ENCODE measurements around the gene SCFD2. TPM values are rescaled to one million over a fixed set of nuclear protein-coding genes. Genes with fewer than 3 reads are reported as not detected.
A peak's percentile ranks its signal among the peaks of the same experiment; 100 is the strongest.

Gene SCFD2
- total RNA-seq, 1 experiment from 2014 or later = 12.4 TPM

GRCh38 chr4:53121264-53121865 is 244.5 kb downstream of the SCFD2 start:
- no peak for ATAC-seq
- Mint-ChIP-seq H3K27ac (no peak overlapping the region; the same call in none of the 2 replicates), H3K4me3 (no peak overlapping the region), H3K36me3 (no peaks in the 10 kb centered on the region), H3K27me3 (ENCODE audit: low read depth) (no peaks in the 10 kb centered on the region), H3K9me3 (no peaks in the 10 kb centered on the region), H3K4me1 (peaks cover 10% of the 10 kb centered on the region)
- TF ChIP-seq, protein P1, sequence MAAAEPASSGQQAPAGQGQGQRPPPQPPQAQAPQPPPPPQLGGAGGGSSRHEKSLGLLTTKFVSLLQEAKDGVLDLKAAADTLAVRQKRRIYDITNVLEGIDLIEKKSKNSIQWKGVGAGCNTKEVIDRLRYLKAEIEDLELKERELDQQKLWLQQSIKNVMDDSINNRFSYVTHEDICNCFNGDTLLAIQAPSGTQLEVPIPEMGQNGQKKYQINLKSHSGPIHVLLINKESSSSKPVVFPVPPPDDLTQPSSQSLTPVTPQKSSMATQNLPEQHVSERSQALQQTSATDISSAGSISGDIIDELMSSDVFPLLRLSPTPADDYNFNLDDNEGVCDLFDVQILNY (CRISPR knock-in tag; IDR thresholded peaks at IDR 0.05) = no peak
- POLR2A ChIA-PET = no interaction called here
- CTCF ChIA-PET = no interaction called here
- DNase-seq (ENCODE audit: low spot score) = no peak

GRCh38 chr4:53120778-53121177 is 245.1 kb downstream of the SCFD2 start:
- DNase-seq (ENCODE audit: low spot score) = no peak
- no peak overlapping the region for H3K4me3 Mint-ChIP-seq
- no peaks in the 10 kb centered on the region for H3K9me3 Mint-ChIP-seq
- no peak for ATAC-seq
- ChIA-PET POLR2A (no interaction called here), CTCF (no interaction called here)
- no peaks in the 10 kb centered on the region for H3K27me3 Mint-ChIP-seq (ENCODE audit: low read depth)
- H3K36me3 Mint-ChIP-seq = no peaks in the 10 kb centered on the region
- H3K4me1 Mint-ChIP-seq = peaks cover 10% of the 10 kb centered on the region
- TF ChIP-seq ETV6 (CRISPR knock-in tag; IDR thresholded peaks at IDR 0.05) (no peak), ZNF232 (CRISPR knock-in tag; IDR thresholded peaks at IDR 0.05) (no peak), MXD4 (CRISPR knock-in tag; IDR thresholded peaks at IDR 0.05; ENCODE audit: borderline replicate concordance) (no peak), TP53 (CRISPR knock-in tag; IDR thresholded peaks at IDR 0.05) (no peak), ZNF138 (CRISPR knock-in tag; conservative IDR thresholded peaks at IDR 0.05) (no peak), IRF1 (CRISPR knock-in tag; IDR thresholded peaks at IDR 0.05) (no peak), TEAD4 (CRISPR knock-in tag; IDR thresholded peaks at IDR 0.05) (no peak), NFATC4 (CRISPR knock-in tag; IDR thresholded peaks at IDR 0.05) (no peak), NR3C1 (CRISPR knock-in tag; conservative IDR thresholded peaks at IDR 0.05; ENCODE audit: low read depth) (no peak), CTCF (IDR thresholded peaks at IDR 0.05) (no peak), RORB (CRISPR knock-in tag; IDR thresholded peaks at IDR 0.05) (no peak), GABPB1 (CRISPR knock-in tag; IDR thresholded peaks at IDR 0.05) (no peak), SMAD3 (CRISPR knock-in tag; IDR thresholded peaks at IDR 0.05; ENCODE audit: borderline replicate concordance) (no peak), RELA (CRISPR knock-in tag; IDR thresholded peaks at IDR 0.05; ENCODE audit: borderline replicate concordance) (no peak)
- H3K27ac Mint-ChIP-seq = peak overlapping the region; percentile 83

DNA sequence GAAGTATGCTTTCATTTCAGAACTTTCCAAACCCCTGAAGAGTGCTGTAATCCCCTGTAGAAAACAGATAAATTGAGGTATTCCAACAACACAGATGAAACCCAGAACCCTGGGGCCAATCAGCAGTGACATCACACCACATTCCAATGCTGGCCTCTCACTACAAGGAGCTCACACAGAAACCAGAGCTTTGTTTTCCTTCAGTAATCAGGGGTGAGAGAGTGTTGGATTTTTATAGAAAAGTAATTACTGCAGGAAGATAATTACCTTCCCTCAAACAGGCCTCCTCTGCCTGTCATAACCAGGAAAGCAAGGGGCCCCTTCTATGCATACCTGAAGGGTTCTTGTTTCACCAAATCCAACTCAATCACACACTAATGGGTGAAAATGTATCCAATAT is 246.2 kb downstream of the SCFD2 start:
- ATAC-seq (peak; percentile 95), DNase-seq (ENCODE audit: low spot score) (peak; percentile 33)
- H3K4me1 Mint-ChIP-seq = peaks cover 10% of the 10 kb centered on the region
- no peak overlapping the region for H3K4me3 Mint-ChIP-seq
- ChIA-PET CTCF (interaction anchor here (0.7 to 1.4 kb wide), 3 partner anchors 104 to 1115 kb away, joined by 3 to 6 read pairs (median 5); no protein-coding TSS in a partner anchor), POLR2A (no interaction called here)
- peak overlapping the region; percentile 94 for H3K27ac Mint-ChIP-seq
- no peaks in the 10 kb centered on the region for H3K9me3 Mint-ChIP-seq
- H3K27me3 Mint-ChIP-seq (ENCODE audit: low read depth) = no peaks in the 10 kb centered on the region
- no peaks in the 10 kb centered on the region for H3K36me3 Mint-ChIP-seq
- TF ChIP-seq NR2C2 (CRISPR knock-in tag; IDR thresholded peaks at IDR 0.05) = no peak
- no peak for TF ChIP-seq CREM (CRISPR knock-in tag; IDR thresholded peaks at IDR 0.05)
- no peak for TF ChIP-seq GRHL2 (CRISPR knock-in tag; IDR thresholded peaks at IDR 0.05; ENCODE audit: insufficient replicate concordance, severe bottlenecking)
- TF ChIP-seq NFE2L1 (CRISPR knock-in tag; IDR thresholded peaks at IDR 0.05) = no peak
- no peak for TF ChIP-seq ZNF396 (CRISPR knock-in tag; IDR thresholded peaks at IDR 0.05; ENCODE audit: borderline replicate concordance)
- TF ChIP-seq MXD4 (CRISPR knock-in tag; IDR thresholded peaks at IDR 0.05; ENCODE audit: borderline replicate concordance) = no peak
- TF ChIP-seq TEAD1 (CRISPR knock-in tag; IDR thresholded peaks at IDR 0.05) = no peak
- no peak for TF ChIP-seq RORB (CRISPR knock-in tag; IDR thresholded peaks at IDR 0.05)
- TF ChIP-seq, protein P2, sequence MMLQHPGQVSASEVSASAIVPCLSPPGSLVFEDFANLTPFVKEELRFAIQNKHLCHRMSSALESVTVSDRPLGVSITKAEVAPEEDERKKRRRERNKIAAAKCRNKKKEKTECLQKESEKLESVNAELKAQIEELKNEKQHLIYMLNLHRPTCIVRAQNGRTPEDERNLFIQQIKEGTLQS (CRISPR knock-in tag; conservative IDR thresholded peaks at IDR 0.05) = no peak
- no peak for TF ChIP-seq TEAD4 (CRISPR knock-in tag; IDR thresholded peaks at IDR 0.05)
- TF ChIP-seq AR (CRISPR knock-in tag; IDR thresholded peaks at IDR 0.05) = no peak
- no peak for TF ChIP-seq ZNF423 (CRISPR knock-in tag; IDR thresholded peaks at IDR 0.05)
- TF ChIP-seq NFATC4 (CRISPR knock-in tag; IDR thresholded peaks at IDR 0.05) = no peak
- TF ChIP-seq SOX15 (CRISPR knock-in tag; IDR thresholded peaks at IDR 0.05) = no peak
- no peak for TF ChIP-seq KAT7 (CRISPR knock-in tag; IDR thresholded peaks at IDR 0.05; ENCODE audit: borderline replicate concordance)

Measured in WTC11 (cell line).